ENCODE measurements around the gene LIMS2.

LIMS2 gene

GRCh38 chr2:127647242-127648190 lies 27.8 kb downstream of the LIMS2 start:
- H3K27ac ChIP-seq, result no peak overlapping the region
- TF ChIP-seq ZFX (IDR thresholded peaks at IDR 0.05), result no peak
- TF ChIP-seq CTCF (conservative IDR thresholded peaks at IDR 0.05), result no peak

GRCh38 chr2:127646487-127647241 lies 28.7 kb downstream of the LIMS2 start:
- TF ChIP-seq ZFX (IDR thresholded peaks at IDR 0.05) (no peak), CTCF (conservative IDR thresholded peaks at IDR 0.05) (no peak)
- no peak overlapping the region for H3K27ac ChIP-seq

- TF ChIP-seq ZFX (IDR thresholded peaks at IDR 0.05), result no peak
- no peak for TF ChIP-seq CTCF (conservative IDR thresholded peaks at IDR 0.05)
- no peak within 1 kb of the TSS for H3K27ac ChIP-seq
These were observed 29.7 kb downstream of the LIMS2 start, which contains the start of gene GPR17 for GRCh38 chr2:127645395-127646291. Gene GPR17, plus strand, starts transcription at chr2:127646153. Its CDS starts 4,583 bp downstream, at chr2:127650736.

GRCh38 chr2:127645026-127645394 lies 30.3 kb downstream of the LIMS2 start:
- TF ChIP-seq ZFX (IDR thresholded peaks at IDR 0.05) (no peak), CTCF (conservative IDR thresholded peaks at IDR 0.05) (no peak)
- no peak overlapping the region for H3K27ac ChIP-seq

- no peak overlapping the region for H3K27ac ChIP-seq
These were observed 31.0 kb downstream of the LIMS2 start for GRCh38 chr2:127644066-127645025.

More at GRCh38 chr2:127644066-127645025, 31.0 kb downstream of the LIMS2 start:
- TF ChIP-seq CTCF (conservative IDR thresholded peaks at IDR 0.05) (no peak; the same call in 1 of the 2 replicates), ZFX (IDR thresholded peaks at IDR 0.05) (no peak)
